T-helper 1 cell (primary cell): ENCODE measurements around the gene TDO2.

Experiments used
- DNase-seq, 5 donors: peaks; one replicate each; pipeline ENCODE4 v3.0.0-alpha.2; 2012 to 2020

Gene TDO2

DNA sequence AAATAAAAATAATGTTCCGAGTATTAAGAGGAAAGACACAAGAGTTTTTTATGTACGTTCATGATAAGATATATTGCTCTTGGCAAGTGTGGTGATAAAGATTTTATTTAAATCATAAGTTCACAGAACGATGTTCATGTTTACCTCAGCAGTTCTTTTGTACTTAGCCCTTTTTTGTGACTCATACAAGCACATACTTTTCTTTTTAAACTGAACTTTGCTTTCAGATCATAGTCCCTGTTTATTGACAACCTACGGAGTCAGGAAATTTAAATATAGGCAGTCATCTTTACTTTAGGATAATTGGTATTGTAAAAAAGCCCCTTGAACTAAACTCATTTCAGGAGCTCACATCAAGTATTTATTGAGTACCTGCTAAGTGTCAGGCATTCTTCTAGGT, 51.4 kb downstream of the TDO2 start:
- no peak for DNase-seq

- DNase-seq = no peak
These were observed 53.0 kb downstream of the TDO2 start for GRCh38 chr4:155956461-155956860.

DNA sequence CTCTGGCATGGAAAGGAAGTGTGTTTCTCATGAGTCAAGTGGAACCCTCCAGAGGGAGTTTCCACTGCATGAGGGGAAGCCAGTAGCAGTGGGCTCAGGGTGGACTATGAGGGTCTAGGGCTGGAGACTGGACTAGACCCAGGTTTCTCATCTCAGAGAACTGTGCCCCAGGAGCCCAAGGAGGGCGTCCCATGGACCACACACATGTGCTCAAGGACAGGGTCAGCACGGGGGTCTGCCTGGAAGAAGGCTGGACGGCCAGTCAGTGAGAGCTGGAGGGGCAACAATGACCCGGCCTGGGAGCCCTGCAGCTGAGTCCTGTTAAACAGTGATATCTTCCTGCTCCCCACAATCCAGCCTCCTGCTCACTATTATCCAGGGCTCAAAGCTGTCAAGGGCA, 55.9 kb downstream of the TDO2 start:
- no peak for DNase-seq

DNA sequence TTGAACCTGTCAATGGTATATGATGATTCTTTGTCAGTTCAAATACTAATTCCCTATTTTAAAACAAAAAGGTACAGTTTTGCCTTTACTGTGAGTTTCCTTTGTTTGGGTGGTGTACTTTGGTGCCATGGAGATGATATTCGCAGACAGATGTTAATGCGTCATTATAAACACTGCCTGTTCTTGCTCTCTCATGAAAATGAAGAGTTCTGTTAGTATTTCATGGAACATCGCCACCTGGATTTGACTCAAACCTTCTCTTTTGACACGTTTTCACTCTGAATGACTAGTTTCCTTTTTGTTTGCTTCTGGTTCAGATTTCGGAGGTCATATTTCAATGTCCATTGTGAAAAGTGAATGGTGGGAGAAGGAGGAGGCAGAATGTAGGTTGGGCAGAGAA, 57.0 kb downstream of the TDO2 start:
- no peak for DNase-seq

GRCh38 chr4:155961575-155961974, 58.1 kb downstream of the TDO2 start:
- no peak for DNase-seq

DNA sequence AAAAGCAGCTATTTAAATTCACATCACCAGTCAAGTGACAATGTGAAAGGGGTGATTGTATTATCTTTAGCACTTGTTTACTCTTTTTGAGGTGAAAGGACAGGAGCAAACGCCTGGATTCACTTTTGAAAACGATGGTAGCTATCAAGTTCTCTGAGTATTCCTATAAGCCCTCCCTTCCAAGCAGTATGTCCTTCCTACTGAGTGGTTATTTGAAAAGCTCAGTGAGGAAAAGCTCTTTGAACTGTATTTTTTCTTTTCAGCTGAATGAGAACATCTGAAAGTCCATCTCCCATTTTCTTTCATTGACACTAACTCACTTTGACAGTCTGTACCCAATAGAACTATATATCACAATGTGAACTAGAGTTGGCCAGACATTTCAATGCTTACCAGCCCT, 59.3 kb downstream of the TDO2 start:
- no peak for DNase-seq

GRCh38 chr4:155964016-155964891, 60.8 kb downstream of the TDO2 start:
- no peak for DNase-seq

DNA sequence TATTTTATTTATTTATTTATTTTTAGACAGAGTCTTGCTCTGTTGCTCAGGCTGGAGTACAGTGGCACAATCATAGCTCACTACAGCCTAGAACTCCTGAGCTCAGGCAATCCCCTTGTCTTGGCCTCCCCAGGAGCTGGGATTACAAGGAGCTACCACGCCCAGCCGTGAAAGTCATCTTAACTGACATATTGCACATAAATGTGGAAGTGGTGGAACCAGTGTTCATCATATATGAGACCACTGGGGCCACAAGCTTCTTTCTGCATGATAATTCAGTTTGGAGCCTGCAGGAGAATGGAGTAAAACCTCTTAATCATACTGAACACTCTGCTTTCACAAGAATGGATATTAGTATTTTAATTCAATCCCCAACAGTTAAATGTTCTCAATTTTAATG, 62.7 kb downstream of the TDO2 start:
- no peak for DNase-seq

DNA sequence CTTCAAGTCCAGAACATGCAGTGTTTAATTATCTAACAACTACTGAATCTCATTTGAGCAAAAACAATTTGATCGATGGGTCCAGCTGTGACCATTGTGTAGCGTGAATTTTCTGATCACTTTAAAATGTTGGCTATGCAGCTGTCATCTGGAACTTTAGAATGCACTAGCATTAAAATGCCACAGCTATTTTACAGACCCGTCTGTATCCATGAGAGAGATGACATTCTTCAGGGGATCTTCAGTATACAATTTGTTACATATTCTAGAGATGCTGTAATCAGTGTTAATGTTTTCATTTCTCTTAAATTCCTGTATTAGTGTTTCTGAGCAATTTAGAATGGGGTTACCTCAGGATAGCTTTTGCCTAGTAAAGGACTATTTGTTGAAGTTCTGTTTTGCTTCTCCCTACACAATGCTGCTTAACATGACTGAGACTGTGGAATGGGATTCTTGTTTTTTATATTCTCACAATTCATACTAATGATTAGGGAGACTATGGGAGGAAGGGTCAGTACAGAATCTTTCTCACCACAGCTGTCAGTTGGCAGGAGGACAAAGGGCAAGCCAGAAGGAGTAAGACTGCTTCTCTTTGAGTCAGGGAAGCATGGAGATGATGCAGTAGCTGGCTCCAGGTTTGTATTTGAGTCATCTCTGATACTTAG, 63.4 kb downstream of the TDO2 start:
- no peak for DNase-seq
